ENCODE measurements around the gene CUX1.
A peak's percentile ranks its signal among the peaks of the same experiment; 100 is the strongest.
"Not testable (repeated sequence)": the region's sequence is repeated elsewhere in the genome, so short reads cannot be mapped to it uniquely, and the experiment has no call there.

Gene CUX1

GRCh38 chr7:102115931-102116330 is 298.5 kb downstream of the CUX1 start:
- DNase-seq: no peak

GRCh38 chr7:102117743-102118142 is 300.3 kb downstream of the CUX1 start:
- no peak for DNase-seq

GRCh38 chr7:102119213-102119651 is 301.8 kb downstream of the CUX1 start:
- DNase-seq: no peak

GRCh38 chr7:102119925-102120324 is 302.5 kb downstream of the CUX1 start:
- DNase-seq: no peak

- DNase-seq: no peak
These were observed 303.3 kb downstream of the CUX1 start for GRCh38 chr7:102120666-102121195.

- DNase-seq: no peak
These were observed 304.6 kb downstream of the CUX1 start for GRCh38 chr7:102122026-102122425.

- DNase-seq: no peak
These were observed 307.7 kb downstream of the CUX1 start for GRCh38 chr7:102125127-102125596.

- DNase-seq: no peak
These were observed 310.9 kb downstream of the CUX1 start for GRCh38 chr7:102128303-102128702.

- peak; percentile 27 for DNase-seq
These were observed 312.4 kb downstream of the CUX1 start for GRCh38 chr7:102129636-102130370.

GRCh38 chr7:102132209-102132752 is 314.9 kb downstream of the CUX1 start:
- no peak for DNase-seq

GRCh38 chr7:102138676-102139075 is 321.2 kb downstream of the CUX1 start:
- DNase-seq: peak; percentile 63

GRCh38 chr7:102140952-102141370 is 323.5 kb downstream of the CUX1 start:
- no peak for DNase-seq

- not testable (repeated sequence) for DNase-seq
These were observed 325.0 kb downstream of the CUX1 start for GRCh38 chr7:102142433-102142832.

- DNase-seq: no peak
These were observed 328.7 kb downstream of the CUX1 start for GRCh38 chr7:102146122-102146521.

- DNase-seq: no peak
These were observed 329.6 kb downstream of the CUX1 start for GRCh38 chr7:102147008-102147407.

- no peak for DNase-seq
These were observed 331.4 kb downstream of the CUX1 start for GRCh38 chr7:102148799-102149198.

GRCh38 chr7:102149416-102149815 is 332.0 kb downstream of the CUX1 start:
- no peak for DNase-seq

- DNase-seq: no peak
These were observed 332.8 kb downstream of the CUX1 start for GRCh38 chr7:102150266-102150665.

GRCh38 chr7:102152672-102153598 is 335.5 kb downstream of the CUX1 start:
- DNase-seq: no peak

GRCh38 chr7:102153599-102153946 is 336.1 kb downstream of the CUX1 start:
- peak; percentile 14 for DNase-seq

GRCh38 chr7:102154425-102154824 is 337.0 kb downstream of the CUX1 start:
- no peak for DNase-seq

GRCh38 chr7:102155821-102156441 is 338.5 kb downstream of the CUX1 start:
- DNase-seq: no peak

- DNase-seq: no peak
These were observed 339.4 kb downstream of the CUX1 start for GRCh38 chr7:102156867-102157266.
